H7 (cell line): ENCODE measurements around the gene TRIM58. TPM values are rescaled to one million over a fixed set of nuclear protein-coding genes. Genes with fewer than 3 reads are reported as not detected.
A peak's percentile ranks its signal among the peaks of the same experiment; 100 is the strongest.

Source experiments
- DNase-seq: peaks from one replicate; pipeline ENCODE4 v3.0.0; 2012
- H3K27me3 ChIP-seq: 2 replicates; pipeline ENCODE4 v1.6.0; 2011; ENCODE audit warnings: mild to moderate bottlenecking, low read length; ENCODE audit not compliant: control insufficient read depth, insufficient read depth
- H3K36me3 ChIP-seq: replicated peaks from 2 replicates; pipeline ENCODE4 v1.5.1; 2011; ENCODE audit warnings: low read length; ENCODE audit not compliant: control insufficient read depth, insufficient read depth
- H3K4me3 ChIP-seq: 2 replicates; pipeline ENCODE4 v1.5.1; 2011; ENCODE audit warnings: low read depth, mild to moderate bottlenecking, control low read depth, low read length, moderate library complexity; ENCODE audit not compliant: insufficient read depth
- total RNA-seq: library from RNA; depleted of rRNA; stranded (reverse); fragments of >200 nt; shearing (Covaris generic); gene quantifications from 2 replicates; pipeline ENCODE4 v1.2.3, GENCODE V29; 2014; rRNA removed

Gene TRIM58
- total RNA-seq, 1 experiment from 2014 or later, result 0.10 TPM

- DNase-seq, result no peak
- no peak overlapping the region for H3K4me3 ChIP-seq
- no peaks in the 10 kb centered on the region for H3K36me3 ChIP-seq
- H3K27me3 ChIP-seq, result no peaks in the 10 kb centered on the region
These were observed 51.8 kb downstream of the TRIM58 start for GRCh38 chr1:247908766-247909165.

GRCh38 chr1:247913786-247914185, 56.8 kb downstream of the TRIM58 start:
- DNase-seq, result no peak
- Histone ChIP-seq H3K27me3 (no peaks in the 10 kb centered on the region), H3K36me3 (no peaks in the 10 kb centered on the region)

GRCh38 chr1:247914941-247915662, 58.1 kb downstream of the TRIM58 start:
- no peak for DNase-seq
- Histone ChIP-seq H3K27me3 (no peaks in the 10 kb centered on the region), H3K36me3 (no peaks in the 10 kb centered on the region), H3K4me3 (no peak overlapping the region)

More at GRCh38 chr1:247913786-247914185, 56.8 kb downstream of the TRIM58 start:
- H3K4me3 ChIP-seq, result no peak overlapping the region

- Histone ChIP-seq H3K27me3 (no peaks in the 10 kb centered on the region), H3K4me3 (no peak within 1 kb of the TSS), H3K36me3 (no peaks in the 10 kb centered on the region)
- no peak for DNase-seq
These were observed 63.0 kb downstream of the TRIM58 start, which contains the start of gene OR2T8 for GRCh38 chr1:247919952-247920351. OR2T8 (plus strand) TSS chr1:247920252; CDS start chr1:247921018, 766 bp downstream.

GRCh38 chr1:247923941-247924340, 67.0 kb downstream of the TRIM58 start:
- DNase-seq, result peak; percentile 31
- Histone ChIP-seq H3K36me3 (no peaks in the 10 kb centered on the region), H3K4me3 (no peak overlapping the region), H3K27me3 (no peaks in the 10 kb centered on the region)

GRCh38 chr1:247924868-247925267, 67.9 kb downstream of the TRIM58 start, which contains the start of gene OR2AJ1:
OR2AJ1 (plus strand) TSS chr1:247924889; CDS start chr1:247933769, 8,880 bp downstream.
- DNase-seq, result no peak
- no peaks in the 10 kb centered on the region for H3K36me3 ChIP-seq
- H3K4me3 ChIP-seq, result no peak within 1 kb of the TSS
- H3K27me3 ChIP-seq, result no peaks in the 10 kb centered on the region

Other genes with a start within 250 kb of the TRIM58 start
- not detected in 2 replicates for gene OR13G1, start 177.4 kb upstream of the TRIM58 start, total RNA-seq
- not detected in 2 replicates for gene OR6F1, start 140.5 kb upstream of the TRIM58 start, total RNA-seq
- not detected in 2 replicates for gene OR14K1, start 118.6 kb upstream of the TRIM58 start, total RNA-seq
- not detected in 2 replicates for gene OR14A2, start 109.0 kb upstream of the TRIM58 start, total RNA-seq
- gene OR1C1, start 96.6 kb upstream of the TRIM58 start, total RNA-seq, result not detected in 2 replicates
- gene OR14A16, start 33.1 kb upstream of the TRIM58 start, total RNA-seq, result not detected in 2 replicates
- not detected in 2 replicates for gene OR11L1, start 15.3 kb upstream of the TRIM58 start, total RNA-seq
- gene OR2W3, start 38.4 kb downstream of the TRIM58 start, total RNA-seq, result not detected in 2 replicates
- not detected in 2 replicates for gene OR2T8, start 63.1 kb downstream of the TRIM58 start, total RNA-seq
- not detected in 2 replicates for gene OR2AJ1, start 67.7 kb downstream of the TRIM58 start, total RNA-seq
- gene OR2L8, start 91.7 kb downstream of the TRIM58 start, total RNA-seq, result not detected in 2 replicates
- gene OR2AK2, start 108.0 kb downstream of the TRIM58 start, total RNA-seq, result not detected in 2 replicates
- gene OR2L5, start 156.5 kb downstream of the TRIM58 start, total RNA-seq, result not detected in 2 replicates
- gene OR2L2, start 172.9 kb downstream of the TRIM58 start, total RNA-seq, result not detected in 2 replicates
- not detected in 2 replicates for gene OR2L3, start 189.6 kb downstream of the TRIM58 start, total RNA-seq
- gene OR2L13, start 238.0 kb downstream of the TRIM58 start, total RNA-seq, result not detected in 2 replicates